SK-N-MC (cell line): Measurements from ENCODE around the gene PEDS1.
"Not testable (repeated sequence)": the region's sequence is repeated elsewhere in the genome, so short reads cannot be mapped to it uniquely, and the experiment has no call there.

Experiments
- EZH2 ChIP-seq: fragments of 200-600 bp; sonication (generic); IDR thresholded peaks from one replicate; pipeline ENCODE4 v1.6.1; 2017; ENCODE audit warnings: antibody characterized with exemption
- FOXP2 ChIP-seq: optimal IDR thresholded peaks from 2 replicates; pipeline ENCODE3; 2011; ENCODE audit warnings: mild to moderate bottlenecking, moderate library complexity; ENCODE audit not compliant: insufficient read depth; ENCODE audit errors: extremely low read length, control extremely low read depth
- POLR2AphosphoS5 ChIP-seq: IDR thresholded peaks from 2 replicates; pipeline ENCODE4 v1.6.1; 2012; ENCODE audit warnings: mild to moderate bottlenecking, low read depth, low read length, borderline replicate concordance

DNA sequence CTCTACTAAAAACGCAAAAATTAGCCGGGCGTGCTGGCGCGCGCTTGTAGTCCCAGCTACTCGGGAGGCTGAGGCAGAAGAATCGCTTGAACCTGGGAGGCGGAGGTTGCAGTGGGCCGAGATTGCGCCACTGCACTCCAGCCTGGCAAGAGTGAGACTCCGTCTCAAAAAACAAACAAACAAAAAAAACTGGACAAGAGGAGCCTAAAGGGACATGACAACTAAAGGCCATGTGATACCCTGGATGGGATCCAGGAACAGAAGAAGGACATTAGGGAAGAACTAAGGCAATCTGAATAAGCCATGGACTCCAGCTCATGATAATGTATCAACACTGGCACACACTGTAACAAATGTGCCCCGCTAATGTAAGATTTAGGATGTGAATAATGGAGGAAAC lies 15.8 kb downstream of the PEDS1 start:
- not testable (repeated sequence) for TF ChIP-seq EZH2, POLR2AphosphoS5, FOXP2
